Fibroblast of skin of left quadriceps (primary cell): Measurements from ENCODE around the gene ANOS1.
"Not testable (repeated sequence)": the region's sequence is repeated elsewhere in the genome, so short reads cannot be mapped to it uniquely, and the experiment has no call there.

Experiments
- DNase-seq, 2 experiments: peaks; one replicate each; pipeline ENCODE4 v3.0.0-alpha.2; 2013; ENCODE audit warnings: low read depth in 2 of 2

ANOS1 gene

GRCh38 chrX:8627796-8628195 is 104.1 kb downstream of the ANOS1 start:
- no peak for DNase-seq

GRCh38 chrX:8607326-8607725 is 124.6 kb downstream of the ANOS1 start:
- no peak for DNase-seq

GRCh38 chrX:8604131-8604530 is 127.8 kb downstream of the ANOS1 start:
- DNase-seq: no peak

GRCh38 chrX:8591501-8591900 is 140.4 kb downstream of the ANOS1 start:
- peak in 1 of 2 experiments; percentile 1 for DNase-seq

- DNase-seq: no peak
Measured at GRCh38 chrX:8586953-8587352, 145.0 kb downstream of the ANOS1 start.

GRCh38 chrX:8579602-8580001 is 152.3 kb downstream of the ANOS1 start:
- no peak for DNase-seq

- no peak for DNase-seq
Measured at GRCh38 chrX:8576821-8577220, 155.1 kb downstream of the ANOS1 start.

GRCh38 chrX:8565729-8566128 is 166.2 kb downstream of the ANOS1 start:
- DNase-seq: no peak

- DNase-seq: no peak
Measured at GRCh38 chrX:8548446-8548845, 183.5 kb downstream of the ANOS1 start.

- no peak for DNase-seq
Measured at GRCh38 chrX:8546715-8547114, 185.2 kb downstream of the ANOS1 start.

- DNase-seq: no peak
Measured at GRCh38 chrX:8520791-8521190, 211.1 kb downstream of the ANOS1 start.

GRCh38 chrX:8520178-8520577 is 211.8 kb downstream of the ANOS1 start:
- no peak for DNase-seq

GRCh38 chrX:8504451-8504850 is 227.5 kb downstream of the ANOS1 start:
- peak; percentile 18 for DNase-seq

GRCh38 chrX:8502101-8502500 is 229.8 kb downstream of the ANOS1 start:
- DNase-seq: not testable (repeated sequence)

GRCh38 chrX:8500203-8500602 is 231.7 kb downstream of the ANOS1 start:
- DNase-seq: no peak

GRCh38 chrX:8495036-8495435 is 236.9 kb downstream of the ANOS1 start:
- not testable (repeated sequence) for DNase-seq

- DNase-seq: no peak
Measured at GRCh38 chrX:8484360-8484949, 247.5 kb downstream of the ANOS1 start.
